ENCODE results near the gene EIF2B4. TPM values are rescaled to one million over a fixed set of nuclear protein-coding genes. Genes with fewer than 3 reads are reported as not detected.

EIF2B4 gene
- total RNA-seq, 1 experiment from 2014 or later, result 32.9 TPM

DNA sequence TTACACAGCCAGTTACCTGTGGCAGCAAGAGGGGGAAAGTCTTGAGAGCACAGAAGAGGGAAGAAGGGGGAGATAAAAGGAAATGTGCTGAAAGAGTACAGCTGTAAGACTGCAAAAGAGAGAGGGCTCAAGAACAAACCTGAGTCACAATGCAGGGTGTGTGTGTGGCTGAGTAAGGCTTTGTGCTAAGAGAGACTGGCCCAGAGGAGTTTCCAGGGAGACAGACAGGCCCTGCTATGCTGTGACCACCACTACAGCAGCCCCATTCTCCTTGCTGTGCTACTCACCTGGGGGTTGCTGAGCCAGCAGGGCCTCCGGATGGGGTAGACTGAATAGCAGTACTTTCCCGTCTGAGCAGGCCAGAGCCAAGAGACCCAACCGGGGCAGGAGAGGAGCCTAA lies 34.8 kb downstream of the EIF2B4 start:
- Histone ChIP-seq H3K4me2 (no peak overlapping the region), H3K36me3 (ENCODE audit: low read depth) (peaks cover 18% of the 10 kb centered on the region), H2AFZ (no peak overlapping the region), H3K9me2 (ENCODE audit: insufficient read depth) (no peaks in the 10 kb centered on the region), H3K79me2 (ENCODE audit: low read depth) (no peaks in the 10 kb centered on the region), H3K27me3 (ENCODE audit: insufficient read depth, low read depth) (no peaks in the 10 kb centered on the region), H3K27ac (no peak overlapping the region), H4K20me1 (ENCODE audit: insufficient read depth) (no peaks in the 10 kb centered on the region), H3K9me3 (ENCODE audit: insufficient read depth, low read depth) (no peaks in the 10 kb centered on the region), H3K4me3 (no peak overlapping the region), H3F3A (ENCODE audit: insufficient read depth, low read depth) (no peaks in the 10 kb centered on the region), H3K4me1 (replicated peaks; ENCODE audit: insufficient read depth) (no peaks in the 10 kb centered on the region)
- ChIA-PET POLR2A (ENCODE audit: unreplicated experiment) (no interaction called here), CTCF (no interaction called here)
- DNase-seq, result no peak
- TF ChIP-seq, protein P1, sequence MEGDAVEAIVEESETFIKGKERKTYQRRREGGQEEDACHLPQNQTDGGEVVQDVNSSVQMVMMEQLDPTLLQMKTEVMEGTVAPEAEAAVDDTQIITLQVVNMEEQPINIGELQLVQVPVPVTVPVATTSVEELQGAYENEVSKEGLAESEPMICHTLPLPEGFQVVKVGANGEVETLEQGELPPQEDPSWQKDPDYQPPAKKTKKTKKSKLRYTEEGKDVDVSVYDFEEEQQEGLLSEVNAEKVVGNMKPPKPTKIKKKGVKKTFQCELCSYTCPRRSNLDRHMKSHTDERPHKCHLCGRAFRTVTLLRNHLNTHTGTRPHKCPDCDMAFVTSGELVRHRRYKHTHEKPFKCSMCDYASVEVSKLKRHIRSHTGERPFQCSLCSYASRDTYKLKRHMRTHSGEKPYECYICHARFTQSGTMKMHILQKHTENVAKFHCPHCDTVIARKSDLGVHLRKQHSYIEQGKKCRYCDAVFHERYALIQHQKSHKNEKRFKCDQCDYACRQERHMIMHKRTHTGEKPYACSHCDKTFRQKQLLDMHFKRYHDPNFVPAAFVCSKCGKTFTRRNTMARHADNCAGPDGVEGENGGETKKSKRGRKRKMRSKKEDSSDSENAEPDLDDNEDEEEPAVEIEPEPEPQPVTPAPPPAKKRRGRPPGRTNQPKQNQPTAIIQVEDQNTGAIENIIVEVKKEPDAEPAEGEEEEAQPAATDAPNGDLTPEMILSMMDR (conservative IDR thresholded peaks at IDR 0.05), result no peak
- TF ChIP-seq EZH2 (IDR thresholded peaks at IDR 0.05; ENCODE audit: low read depth), result no peak
- BruUV-seq (replicated peaks), result no TSS peak
- intact Hi-C loops (cut with micrococcal nuclease; ENCODE audit: unreplicated experiment), result no loop called here

- Histone ChIP-seq H3K36me3 (ENCODE audit: low read depth) (peaks cover 17% of the 10 kb centered on the region; the same call in 1 of the 2 replicates), H3K9me2 (ENCODE audit: insufficient read depth) (no peaks in the 10 kb centered on the region), H4K20me1 (ENCODE audit: insufficient read depth) (no peaks in the 10 kb centered on the region), H3K4me3 (no peak overlapping the region), H3K4me1 (replicated peaks; ENCODE audit: insufficient read depth) (peaks cover 28% of the 10 kb centered on the region), H3K79me2 (ENCODE audit: low read depth) (peaks cover 23% of the 10 kb centered on the region), H3F3A (ENCODE audit: insufficient read depth, low read depth) (peaks cover 53% of the 10 kb centered on the region; the same call in 1 of the 2 replicates), H3K4me2 (no peak overlapping the region), H3K9me3 (ENCODE audit: insufficient read depth, low read depth) (no peaks in the 10 kb centered on the region), H3K27ac (no peak overlapping the region), H3K27me3 (ENCODE audit: insufficient read depth, low read depth) (no peaks in the 10 kb centered on the region), H2AFZ (no peak overlapping the region)
- ChIA-PET CTCF (no interaction called here), POLR2A (ENCODE audit: unreplicated experiment) (no interaction called here)
- no peak for DNase-seq
- TF ChIP-seq EZH2 (IDR thresholded peaks at IDR 0.05; ENCODE audit: low read depth), result no peak
- TF ChIP-seq, protein P1 (conservative IDR thresholded peaks at IDR 0.05), result no peak
- intact Hi-C loops (cut with micrococcal nuclease; ENCODE audit: unreplicated experiment), result loop anchor here (5.0 to 10.0 kb wide), 2 partner anchors 110 to 303 kb away; partner anchors contain the start of genes ATRAID, CAD, CCDC121 and GPN1
- no TSS peak for BruUV-seq (replicated peaks)
Measured at GRCh38 chr2:27324720-27325119, 45.4 kb downstream of the EIF2B4 start.

DNA sequence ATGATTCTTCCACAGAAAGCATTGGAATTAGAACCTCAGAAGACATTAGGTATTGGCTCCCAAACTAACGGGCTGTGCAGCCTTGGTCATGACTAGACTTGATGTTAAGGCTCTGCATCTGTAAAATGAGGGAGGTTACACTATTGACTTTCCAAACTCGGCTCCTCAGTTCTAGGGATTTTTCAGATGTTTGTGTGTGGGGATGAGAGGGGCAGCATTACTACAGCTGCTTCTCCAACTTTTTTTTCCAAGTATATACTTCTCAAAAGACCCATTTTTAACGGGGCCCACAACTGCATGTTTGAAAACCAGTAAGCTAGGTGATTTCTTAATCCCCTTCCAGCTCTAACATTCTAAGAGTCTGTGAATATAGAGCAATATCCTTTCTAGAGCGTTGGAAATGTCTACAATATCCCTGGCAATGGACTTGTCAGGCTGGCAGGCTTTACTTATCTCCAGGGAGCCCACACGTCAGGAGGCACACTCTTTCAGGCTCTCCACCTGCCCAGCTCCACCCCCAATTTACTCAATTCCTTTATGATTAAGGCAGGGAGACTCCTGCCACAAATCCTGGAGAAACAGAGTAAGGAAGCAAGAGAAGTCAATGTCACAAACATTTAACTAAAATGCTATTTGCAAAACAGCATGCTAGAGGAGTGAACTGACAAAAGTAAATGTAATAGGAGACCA lies 46.4 kb downstream of the EIF2B4 start:
- Histone ChIP-seq H3K27ac (peak overlapping the region; percentile 69), H3K4me2 (peak overlapping the region; percentile 99), H3K4me3 (peak overlapping the region; percentile 82), H3K79me2 (ENCODE audit: low read depth) (peaks cover 23% of the 10 kb centered on the region), H4K20me1 (ENCODE audit: insufficient read depth) (no peaks in the 10 kb centered on the region), H3K27me3 (ENCODE audit: insufficient read depth, low read depth) (no peaks in the 10 kb centered on the region), H3K9me2 (ENCODE audit: insufficient read depth) (no peaks in the 10 kb centered on the region), H3K36me3 (ENCODE audit: low read depth) (peaks cover 12% of the 10 kb centered on the region; the same call in 1 of the 2 replicates), H3K4me1 (replicated peaks; ENCODE audit: insufficient read depth) (peaks cover 28% of the 10 kb centered on the region), H3F3A (ENCODE audit: insufficient read depth, low read depth) (peaks cover 53% of the 10 kb centered on the region; the same call in 1 of the 2 replicates), H3K9me3 (ENCODE audit: insufficient read depth, low read depth) (no peaks in the 10 kb centered on the region), H2AFZ (peak overlapping the region; percentile 91)
- intact Hi-C loops (cut with micrococcal nuclease; ENCODE audit: unreplicated experiment), result loop anchor here (2.0 to 10.0 kb wide), 3 partner anchors 33 to 304 kb away; partner anchors contain the start of genes ATRAID, CAD, CCDC121 and GPN1
- TF ChIP-seq, protein P1 (conservative IDR thresholded peaks at IDR 0.05), result no peak
- TF ChIP-seq EZH2 (IDR thresholded peaks at IDR 0.05; ENCODE audit: low read depth), result no peak
- no TSS peak for BruUV-seq (replicated peaks)
- POLR2A ChIA-PET (ENCODE audit: unreplicated experiment), result interaction anchor here (0.6 kb wide), 2 partner anchors 166 to 1573 kb away, joined by 3 to 4 read pairs; no protein-coding TSS in a partner anchor
- no peak for DNase-seq
- CTCF ChIA-PET, result interaction anchor here (0.6 kb wide), 1 partner anchor 480 kb away, joined by 5 read pairs; no protein-coding TSS in a partner anchor

Data from PC-9 (cell line).